NCI-H2081 treated with DMSO at 0.1 percent for 48 hours (cell line): ENCODE measurements around the gene TBC1D19.

Source experiments
- DNase-seq: peaks from one replicate; lab custom pipeline; 2025; lab: John Stamatoyannopoulos, UW

Gene TBC1D19

DNA sequence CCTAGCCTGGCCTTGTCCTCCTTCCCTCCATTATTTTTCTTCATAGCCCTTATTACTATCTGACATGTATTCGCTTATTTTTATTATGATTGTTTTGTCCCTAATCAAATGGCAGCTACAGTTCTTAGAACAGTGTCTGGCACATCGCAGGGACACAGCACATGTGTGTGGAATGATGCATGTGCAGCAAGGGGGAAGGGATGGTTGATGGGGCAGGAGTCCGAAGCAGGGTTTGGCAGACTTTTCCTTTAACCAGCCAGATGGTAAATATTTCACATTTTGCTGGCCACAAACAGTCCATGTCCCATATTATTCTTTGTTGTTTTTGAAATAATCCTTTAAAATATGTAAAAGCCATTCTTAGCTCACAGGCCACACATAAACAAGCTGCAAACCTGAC is 148.5 kb downstream of the TBC1D19 start:
- no peak for DNase-seq

DNA sequence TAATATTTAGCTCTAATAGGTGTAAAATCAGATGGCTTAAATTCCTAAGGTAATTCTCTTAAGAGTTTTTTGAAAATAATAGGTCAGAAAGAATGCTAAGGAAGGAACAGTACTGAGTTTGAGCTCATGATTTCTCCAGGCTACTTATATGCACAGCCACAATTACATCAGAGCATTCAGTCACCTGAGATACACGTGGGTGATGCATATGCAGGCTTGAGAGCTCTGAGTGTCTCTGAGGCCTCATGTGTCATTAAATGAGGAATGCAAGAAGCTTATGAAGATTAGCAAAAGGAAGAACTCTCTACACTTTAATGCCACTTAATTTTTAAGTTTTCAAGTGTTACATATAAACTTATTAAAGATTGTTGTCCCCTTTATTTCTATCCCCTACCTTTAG is 152.7 kb downstream of the TBC1D19 start:
- no peak for DNase-seq

DNA sequence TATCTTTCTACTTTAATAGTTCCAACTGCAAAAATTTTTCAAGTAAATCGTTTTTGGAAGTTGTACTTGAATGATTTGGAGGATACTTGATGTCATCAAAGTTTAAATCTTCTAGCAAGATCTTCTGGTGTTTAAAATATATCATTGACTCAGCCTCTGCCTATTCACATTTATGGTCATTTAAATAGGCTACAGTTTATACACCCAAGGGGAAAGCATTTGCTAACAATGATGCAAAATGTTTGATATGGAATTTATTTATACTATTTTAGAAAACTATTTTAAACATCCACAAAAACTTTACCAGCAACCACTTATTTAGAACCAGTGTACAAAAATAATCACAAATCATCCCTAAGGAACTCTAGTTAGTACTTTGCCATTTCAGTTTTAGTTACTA is 153.5 kb downstream of the TBC1D19 start:
- no peak for DNase-seq

GRCh38 chr4:26741491-26741871 is 157.6 kb downstream of the TBC1D19 start:
- DNase-seq = no peak

DNA sequence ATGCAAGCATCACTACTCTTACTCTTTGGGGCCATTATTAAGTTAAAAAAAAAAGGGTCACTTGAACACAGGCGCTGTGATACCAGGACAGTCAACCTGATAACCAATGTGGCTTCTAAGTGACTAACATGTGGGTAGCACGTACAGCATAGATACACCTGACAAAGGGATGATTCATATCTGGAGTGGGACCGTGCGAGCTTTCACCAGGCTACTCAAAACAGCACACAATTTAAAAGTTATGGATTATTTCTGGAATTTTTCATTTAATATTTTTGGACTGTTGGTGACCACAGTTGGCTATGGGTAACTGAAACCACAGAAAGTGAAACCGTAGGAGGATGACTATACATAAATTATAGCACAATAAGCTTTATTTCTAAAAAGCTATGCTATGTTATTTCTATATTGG is 162.9 kb downstream of the TBC1D19 start:
- no peak for DNase-seq

DNA sequence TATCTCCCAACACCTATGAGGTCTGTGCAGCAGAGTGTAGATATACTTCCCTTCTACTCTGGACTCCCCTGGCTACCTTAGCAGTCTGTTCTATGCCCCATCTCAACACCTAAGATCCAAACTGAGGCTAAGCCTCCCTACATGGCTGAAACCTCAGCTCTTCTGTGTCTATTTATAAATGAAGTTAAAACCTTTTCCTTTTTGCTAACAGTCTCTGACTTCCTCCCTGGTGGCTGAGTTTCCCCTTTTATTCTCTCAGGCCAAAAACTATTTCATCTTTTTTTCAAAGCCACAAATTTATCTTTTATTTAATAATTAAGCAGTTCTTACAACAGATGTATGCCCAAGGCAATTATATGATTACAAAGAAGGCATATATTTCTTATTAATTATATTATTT is 164.9 kb downstream of the TBC1D19 start:
- DNase-seq = no peak

DNA sequence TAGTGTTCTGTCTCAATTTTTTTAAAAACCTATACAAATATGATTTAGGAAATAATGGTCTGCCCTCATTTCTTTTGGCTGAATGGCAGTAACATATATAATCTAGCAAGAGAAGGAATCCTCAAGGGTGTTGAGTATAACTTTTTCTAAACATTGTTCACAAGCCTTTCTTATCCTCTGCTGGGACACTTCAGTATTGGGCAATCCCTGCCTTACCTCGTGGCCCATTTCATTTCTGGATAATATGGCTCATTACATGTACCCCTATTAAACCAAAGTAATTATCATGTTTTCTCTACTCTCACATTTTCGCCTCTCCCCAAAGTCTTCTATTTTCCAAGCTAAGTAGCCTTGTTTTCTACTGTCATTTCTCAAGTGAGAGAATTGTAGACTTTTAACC is 166.0 kb downstream of the TBC1D19 start:
- DNase-seq = no peak

DNA sequence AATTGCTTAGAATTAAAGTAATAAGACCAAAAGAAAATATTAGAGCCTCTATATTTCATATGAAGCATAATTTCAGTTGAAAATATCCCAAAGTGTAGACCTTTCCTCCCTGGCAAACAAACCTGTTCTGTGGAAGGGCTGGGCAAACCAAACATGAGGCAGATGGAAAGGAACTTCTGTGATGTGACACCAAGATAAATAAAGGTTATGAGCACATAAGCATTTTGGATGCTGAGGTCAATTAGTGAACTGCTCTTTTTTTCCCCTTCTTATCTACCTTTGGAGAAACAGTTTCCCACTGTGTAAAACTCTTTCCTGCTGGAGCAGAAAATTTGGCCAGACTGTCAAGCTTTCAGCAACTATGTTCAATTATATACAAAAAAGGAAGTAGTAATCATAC is 167.1 kb downstream of the TBC1D19 start:
- DNase-seq = no peak

- no peak for DNase-seq
Measured at GRCh38 chr4:26751838-26752237, 168.0 kb downstream of the TBC1D19 start.

DNA sequence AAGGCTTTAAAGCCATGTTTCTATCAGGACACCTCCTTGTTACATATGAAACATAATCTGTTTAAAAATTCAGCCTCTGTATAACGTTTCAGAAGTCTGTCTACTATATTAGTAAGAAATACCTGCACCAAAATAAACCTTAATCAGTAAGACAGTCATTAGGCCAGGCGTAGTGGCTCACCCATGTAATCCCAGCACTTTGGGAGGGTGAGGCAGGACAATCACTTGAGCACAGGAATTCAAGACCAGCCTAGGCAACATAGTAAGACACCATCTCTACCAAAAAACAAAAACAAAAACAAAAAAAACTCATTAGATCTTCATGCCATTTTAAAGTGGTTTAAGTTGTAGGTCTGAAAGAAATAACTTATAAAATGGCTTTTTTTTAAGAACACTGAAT is 169.3 kb downstream of the TBC1D19 start:
- DNase-seq = no peak

DNA sequence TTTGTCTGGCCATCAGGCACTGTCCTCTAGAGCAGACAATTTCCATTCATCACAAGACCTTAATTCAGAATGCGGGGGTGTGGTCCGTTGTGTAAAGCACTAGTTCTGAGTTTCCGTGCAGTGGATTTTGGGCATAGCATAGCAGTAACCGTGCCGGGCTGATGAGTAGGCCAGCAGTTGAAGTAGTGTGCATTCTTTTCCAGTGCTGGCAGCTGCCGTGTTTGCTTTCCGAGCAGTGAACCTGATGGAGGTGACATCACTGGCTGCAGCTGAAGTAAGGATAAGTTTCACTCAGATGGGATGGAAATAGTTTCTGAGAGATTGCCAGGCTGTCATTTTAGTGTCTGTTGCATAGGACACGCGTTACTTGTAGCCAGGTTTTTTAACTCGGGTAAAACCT is 169.7 kb downstream of the TBC1D19 start:
- DNase-seq = no peak

DNA sequence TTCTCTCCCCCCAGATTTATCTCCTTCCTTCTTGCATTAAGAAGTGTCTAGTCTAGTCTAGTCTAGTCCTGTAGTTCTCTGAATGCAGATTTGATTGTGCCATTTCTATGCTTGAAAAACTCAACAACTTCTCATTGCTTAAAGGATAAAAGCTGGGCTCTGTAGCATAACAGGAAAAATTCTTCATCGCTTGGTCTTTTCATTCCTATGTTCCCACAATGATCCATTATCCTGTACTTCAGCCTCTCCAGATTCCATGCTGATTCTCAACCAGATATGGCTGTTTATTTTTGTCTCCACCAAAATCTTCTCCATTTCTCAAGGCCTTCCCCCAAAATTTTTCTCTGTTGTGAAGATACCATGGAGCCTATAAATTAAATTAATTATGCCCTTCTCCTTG is 173.9 kb downstream of the TBC1D19 start:
- no peak for DNase-seq

GRCh38 chr4:26758899-26759298 is 175.0 kb downstream of the TBC1D19 start:
- DNase-seq = no peak

DNA sequence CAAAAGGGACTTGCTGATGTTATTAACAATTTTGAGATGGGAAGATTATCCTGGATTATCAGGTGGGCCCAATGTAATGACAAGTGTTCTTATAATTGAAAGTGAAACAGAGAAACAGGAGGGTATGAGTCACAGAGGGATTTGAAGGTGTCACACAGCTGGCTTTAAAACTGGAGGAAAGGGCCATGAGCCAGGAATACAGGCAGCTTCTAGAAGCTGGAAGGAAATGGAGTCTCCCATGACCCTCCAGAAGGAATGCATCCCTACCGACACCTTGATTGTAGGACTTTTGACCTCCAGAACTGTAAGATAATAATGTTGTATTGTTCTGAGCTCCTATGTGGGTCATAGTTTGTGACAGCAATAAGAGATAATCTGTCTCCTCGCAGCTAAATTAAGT is 178.8 kb downstream of the TBC1D19 start:
- DNase-seq = no peak

- no peak for DNase-seq
Measured at GRCh38 chr4:26763063-26763462, 179.2 kb downstream of the TBC1D19 start.

- DNase-seq = no peak
Measured at GRCh38 chr4:26763648-26764047, 179.8 kb downstream of the TBC1D19 start.

DNA sequence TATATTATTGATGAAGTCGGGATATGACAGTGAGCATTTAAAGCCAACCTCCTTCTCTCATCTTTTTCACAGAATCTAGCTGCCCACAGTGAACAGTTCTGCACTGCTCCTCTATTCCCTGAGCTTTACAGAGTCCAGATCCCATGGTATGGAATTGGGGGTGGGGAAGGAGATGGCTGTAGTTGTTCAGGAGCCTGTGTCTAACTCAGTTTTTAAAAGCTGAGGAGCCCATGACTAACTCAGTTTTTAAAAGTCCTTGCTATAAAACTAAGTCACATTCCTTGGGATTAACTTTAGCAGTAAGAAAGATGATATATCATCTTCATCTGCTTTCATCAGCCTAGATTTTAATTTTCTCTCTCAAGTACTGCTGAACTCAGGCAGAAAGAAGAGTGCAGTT is 180.3 kb downstream of the TBC1D19 start:
- DNase-seq = no peak

DNA sequence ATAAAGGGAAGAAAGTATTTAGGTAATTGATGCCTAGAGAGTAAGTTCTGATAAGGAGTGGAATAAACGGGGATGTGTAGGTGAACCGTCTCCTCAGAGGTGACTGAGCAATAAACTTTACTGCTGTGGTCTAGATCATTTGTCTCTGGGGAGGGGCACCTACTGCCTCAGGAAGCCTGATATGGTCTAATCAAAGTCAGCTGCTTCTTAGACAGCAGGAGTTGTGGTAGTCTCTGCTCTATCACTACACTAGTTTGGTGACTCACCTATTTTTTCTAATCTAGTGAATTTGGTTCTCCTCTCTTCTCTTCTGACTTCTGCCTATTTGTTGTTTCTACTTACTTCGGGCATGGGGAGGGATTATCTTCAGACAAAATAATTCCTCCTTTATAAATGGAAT is 181.6 kb downstream of the TBC1D19 start:
- DNase-seq = no peak

DNA sequence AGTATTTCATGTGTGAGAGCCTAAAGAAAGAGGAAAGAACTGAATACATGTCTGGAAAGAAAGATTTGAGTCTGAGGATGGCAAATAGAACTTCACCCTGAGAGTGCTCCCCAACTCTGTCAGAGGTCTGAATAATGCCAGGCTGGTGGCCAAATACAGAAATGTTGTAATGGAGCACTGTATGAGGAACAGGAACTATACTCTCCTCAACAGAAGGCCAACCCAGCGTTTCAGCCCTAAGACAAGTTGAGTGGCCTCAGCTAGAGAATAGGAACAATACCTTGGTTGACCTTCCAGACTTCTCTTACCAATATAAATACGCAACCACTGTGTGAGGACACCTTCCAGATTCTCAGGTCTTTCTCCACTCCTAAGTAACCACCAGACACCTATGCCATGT is 182.3 kb downstream of the TBC1D19 start:
- no peak for DNase-seq

DNA sequence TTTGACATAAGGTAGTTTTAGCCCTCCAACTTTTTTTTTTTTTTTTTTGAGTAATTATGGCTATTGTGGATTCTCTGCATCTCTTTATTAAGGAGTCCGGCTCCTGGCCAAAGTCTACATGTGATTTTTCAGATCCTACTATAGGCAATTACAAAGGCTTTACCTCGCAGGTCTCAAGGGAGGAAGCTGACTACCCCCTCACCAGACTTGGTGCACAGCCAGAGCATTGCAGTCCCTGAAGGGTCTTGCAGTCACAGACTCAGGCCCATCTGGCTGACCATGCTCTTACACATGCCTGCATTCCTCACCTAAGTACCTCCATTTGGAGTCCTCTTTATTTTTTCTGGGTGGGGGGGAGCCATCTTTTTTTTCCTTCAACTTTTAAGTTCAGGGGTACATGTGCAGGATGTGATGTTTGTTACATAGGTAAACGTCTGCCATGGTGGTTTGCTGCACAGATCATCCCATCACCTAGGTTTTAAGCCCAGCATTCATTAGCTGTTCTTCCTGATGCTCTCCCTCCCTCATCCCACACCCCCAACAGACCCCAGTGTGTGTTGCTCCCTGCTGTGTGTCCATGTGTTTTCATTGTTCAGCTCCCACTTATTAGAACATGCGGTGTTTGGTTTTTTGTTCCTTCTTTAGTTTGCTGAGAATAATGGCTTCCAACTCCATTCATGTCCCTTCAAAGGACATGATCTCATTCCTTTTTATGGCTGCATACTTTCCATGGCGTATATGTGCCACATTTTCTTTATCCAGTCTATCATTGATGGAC is 188.4 kb downstream of the TBC1D19 start:
- DNase-seq = no peak

DNA sequence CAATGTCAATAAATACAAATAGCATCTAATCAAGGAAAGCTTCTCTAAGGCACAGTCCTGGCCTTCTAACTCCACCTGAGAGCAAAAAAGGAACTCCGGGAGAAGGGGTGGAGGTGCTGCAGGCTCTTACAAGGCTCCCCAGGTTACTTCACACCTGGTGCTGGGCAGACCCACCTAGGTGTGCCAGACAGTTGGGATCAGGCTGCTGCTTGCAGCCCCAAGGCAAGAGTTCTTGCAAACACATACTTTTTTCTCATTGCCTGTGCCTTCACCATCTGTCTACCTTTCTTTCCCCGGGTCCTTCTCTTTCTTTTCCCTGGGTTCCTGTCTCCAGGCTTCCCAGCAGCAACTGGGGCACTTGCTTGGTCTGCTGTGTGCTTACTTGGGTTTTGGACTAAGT is 195.3 kb downstream of the TBC1D19 start:
- DNase-seq = no peak

GRCh38 chr4:26779674-26780073 is 195.8 kb downstream of the TBC1D19 start:
- DNase-seq = no peak

GRCh38 chr4:26780539-26780938 is 196.7 kb downstream of the TBC1D19 start:
- DNase-seq = no peak

DNA sequence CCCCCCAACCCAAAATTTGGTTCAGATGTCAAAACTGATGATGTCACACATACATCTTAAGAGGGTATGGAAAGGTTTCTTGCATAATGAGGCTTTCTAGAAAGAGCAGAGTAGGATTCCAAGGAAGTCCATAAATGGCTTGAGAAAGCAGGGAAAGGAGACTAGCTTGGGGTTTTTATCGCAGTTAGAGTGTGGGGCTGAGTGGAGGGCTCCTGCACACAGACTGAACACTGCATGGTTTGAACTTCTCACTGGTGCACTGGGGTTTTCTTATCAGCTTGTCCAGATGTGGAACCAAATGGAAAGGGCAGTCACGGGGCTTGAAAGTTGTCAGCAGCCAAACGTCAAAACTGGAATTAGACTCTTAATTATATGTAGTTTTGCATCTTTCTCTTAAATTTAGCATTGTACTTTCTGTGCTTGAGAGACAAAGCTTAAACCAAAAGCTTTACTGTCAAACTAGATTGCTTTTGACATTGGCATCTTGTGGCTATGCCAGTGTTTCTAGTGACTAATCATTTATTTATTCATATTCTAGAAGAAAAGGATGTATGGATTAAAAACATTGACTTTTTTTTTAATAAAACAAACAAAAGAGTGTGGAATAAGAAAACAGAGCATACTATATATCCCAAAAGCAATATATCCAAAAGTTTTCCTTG is 198.4 kb downstream of the TBC1D19 start:
- no peak for DNase-seq
